Epidermal melanocyte (primary cell): ENCODE data around the gene OVOL3.
"Not testable (repeated sequence)": the region's sequence is repeated elsewhere in the genome, so short reads cannot be mapped to it uniquely, and the experiment has no call there.

ENCODE experiments used
- DNase-seq: peaks from one replicate; pipeline ENCODE4 v3.0.0; 2011; ENCODE audit warnings: low spot score; ENCODE audit not compliant: insufficient read length

OVOL3 gene

DNA sequence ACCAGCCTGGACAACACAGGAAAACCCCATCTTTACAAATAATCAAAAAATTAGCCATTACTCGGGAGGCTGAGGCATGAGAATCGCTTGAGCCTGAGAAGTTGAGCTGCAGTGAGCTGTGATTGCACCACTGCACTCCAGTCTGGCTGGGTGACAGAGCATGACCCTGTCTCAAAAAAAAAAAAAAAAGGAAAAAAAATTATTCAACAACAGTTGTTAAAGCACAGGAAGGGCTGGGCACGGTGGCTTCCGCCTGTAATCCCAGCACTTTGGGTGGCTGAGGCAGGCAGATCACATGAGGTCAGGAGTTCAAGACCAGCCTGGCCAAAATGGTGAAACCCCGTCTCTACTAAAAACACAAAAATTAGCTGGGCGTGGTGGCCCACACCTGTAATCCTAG is 20.3 kb downstream of the OVOL3 start:
- not testable (repeated sequence) for DNase-seq

DNA sequence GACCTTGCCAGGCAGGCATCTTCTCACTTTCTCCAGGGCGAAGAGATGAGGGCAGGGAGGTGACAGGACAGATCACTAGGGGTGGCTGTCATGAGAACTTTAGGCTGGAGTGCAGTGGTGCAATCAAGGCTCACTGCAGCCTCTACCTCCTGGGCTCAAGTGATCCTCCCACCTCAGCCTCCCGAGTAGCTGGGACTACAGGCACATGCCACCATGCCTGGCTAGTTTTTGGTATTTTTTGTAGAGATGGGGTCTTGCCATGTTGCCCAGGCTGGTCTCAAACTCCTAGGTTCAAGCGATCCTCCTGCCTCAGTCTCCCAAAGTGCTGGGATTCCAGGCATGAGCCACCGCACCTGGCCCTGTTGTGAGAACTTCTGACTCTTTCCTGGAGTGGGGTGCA is 23.9 kb downstream of the OVOL3 start:
- not testable (repeated sequence) for DNase-seq

DNA sequence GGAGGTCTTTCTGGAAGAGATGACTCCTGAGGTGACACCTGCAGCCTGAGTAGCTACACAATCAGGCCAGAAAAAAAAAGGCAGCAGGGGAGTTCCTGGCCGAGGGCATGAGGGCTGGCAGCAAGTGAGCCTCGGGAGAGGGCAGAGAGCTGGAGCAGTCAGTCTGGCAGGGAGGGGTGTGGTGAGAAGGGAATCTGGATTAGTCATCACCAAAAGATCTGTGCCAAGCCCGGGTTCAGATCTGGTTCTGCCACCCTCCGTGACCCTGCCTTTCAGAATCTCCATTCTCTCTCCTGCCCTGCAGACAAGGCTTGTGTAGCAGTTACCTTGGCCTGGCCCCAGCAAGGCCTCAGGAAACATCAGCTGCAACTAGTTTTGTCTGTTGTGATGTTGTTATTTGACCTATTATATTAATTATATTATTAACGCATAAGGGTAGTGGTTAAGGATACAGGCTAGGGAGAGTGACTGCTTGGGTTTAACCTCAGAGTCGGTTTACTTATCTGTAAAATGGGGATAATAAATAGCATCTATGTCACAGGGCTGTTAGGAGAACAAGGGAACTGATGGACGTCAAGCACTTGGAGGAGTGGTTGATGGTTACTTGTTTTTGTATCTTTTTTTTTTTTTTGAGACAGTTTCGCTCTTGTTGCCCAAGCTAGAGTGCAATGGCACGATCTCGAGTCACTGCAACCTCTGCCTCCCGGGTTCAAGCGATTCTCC is 26.2 kb downstream of the OVOL3 start:
- DNase-seq: no peak

DNA sequence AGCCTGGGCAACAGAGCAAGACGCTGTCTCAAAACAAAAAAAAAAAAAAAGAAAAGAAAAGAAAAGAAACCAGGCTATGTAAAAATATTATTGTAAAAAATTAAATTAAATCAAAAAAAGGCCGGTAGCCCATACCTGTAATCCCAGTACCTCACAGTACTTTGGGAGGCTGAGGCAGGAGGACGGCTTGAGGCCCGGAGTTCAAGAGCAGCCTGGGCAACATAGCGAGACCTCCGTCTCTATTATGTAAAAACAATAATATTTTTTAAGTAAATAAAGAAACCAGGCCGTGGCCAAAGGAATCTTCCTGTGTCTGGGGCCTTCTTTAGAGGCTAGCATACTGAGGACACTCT is 28.2 kb downstream of the OVOL3 start:
- DNase-seq: no peak

DNA sequence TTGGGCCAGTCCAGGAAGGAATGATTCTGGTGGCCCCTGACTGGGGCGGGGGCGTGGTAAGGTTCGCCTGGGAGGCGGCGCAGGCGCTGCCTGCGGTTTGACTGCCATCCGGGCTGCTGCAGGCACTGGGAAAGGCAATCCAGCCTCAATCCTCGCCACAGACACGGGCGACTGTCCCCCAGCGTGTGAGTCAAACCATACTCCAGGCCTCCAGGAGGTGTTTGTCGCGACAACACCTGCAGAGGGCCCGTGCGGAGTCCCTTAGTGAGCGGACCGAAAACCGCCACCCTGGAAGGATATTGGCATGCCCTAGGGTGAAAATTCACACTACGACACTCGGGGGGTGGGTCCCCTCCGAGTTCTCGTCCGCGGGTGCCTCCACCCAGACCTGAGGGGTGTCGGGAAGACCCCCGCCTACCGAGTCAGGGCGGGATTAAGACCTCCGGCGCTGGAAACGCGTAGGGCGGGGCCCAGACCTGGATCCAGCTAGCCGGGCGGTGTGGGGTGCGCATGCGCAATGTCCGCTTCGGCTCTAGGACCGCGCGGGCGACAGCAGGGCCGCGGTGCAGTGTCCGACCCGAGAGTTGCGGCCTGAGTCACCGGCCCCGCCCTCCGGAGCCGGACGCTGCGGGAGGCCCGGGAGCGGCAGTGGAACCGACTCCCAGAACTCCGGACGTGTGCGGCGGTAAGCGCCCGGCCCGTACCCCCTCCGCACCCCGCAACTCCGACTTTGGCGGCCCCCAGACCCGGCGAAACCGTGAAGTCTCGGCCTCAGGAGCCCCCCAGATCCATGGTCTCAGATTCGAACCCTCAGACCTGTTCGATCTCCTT is 28.7 kb downstream of the OVOL3 start, which contains the start of gene CAPNS1:
Gene CAPNS1, plus strand, starts transcription at position 594 of the 831 bp plus-strand sequence. CDS start 946 bp downstream, outside the sequence.
- DNase-seq: peak; percentile 96

DNA sequence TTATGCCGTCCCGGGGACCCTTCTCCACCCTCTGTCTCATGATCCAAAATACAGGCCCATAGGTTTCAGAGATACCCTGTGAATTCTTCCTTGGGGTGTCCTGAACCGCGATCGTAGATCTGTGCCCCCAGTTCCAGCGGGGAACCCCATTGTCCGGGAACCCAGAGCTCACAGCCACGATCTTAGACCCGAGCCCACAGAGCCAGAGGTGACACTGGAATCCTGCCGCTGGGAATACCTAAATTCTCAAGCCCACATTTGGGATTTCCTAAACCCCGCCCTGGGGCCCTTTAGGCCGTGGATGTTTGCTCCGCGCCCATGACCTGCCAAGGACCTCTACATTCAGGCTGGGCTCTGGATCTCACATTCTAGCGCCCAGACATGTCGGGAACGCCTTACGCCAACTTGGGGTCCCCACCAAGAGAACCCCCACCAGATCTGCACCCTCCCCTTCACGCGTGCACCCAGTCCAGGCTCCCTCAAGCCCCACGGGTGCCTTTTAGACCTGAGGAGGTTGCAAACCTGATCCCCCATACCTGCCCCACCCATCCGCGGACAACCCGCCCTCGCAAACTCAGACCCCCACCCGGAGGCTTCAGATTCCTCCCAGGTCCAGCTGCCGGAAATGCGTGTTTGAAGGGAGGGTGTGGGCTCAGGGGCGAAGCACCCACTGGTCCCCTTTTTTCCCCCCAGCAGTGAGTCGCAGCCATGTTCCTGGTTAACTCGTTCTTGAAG is 29.5 kb downstream of the OVOL3 start:
- peak; percentile 45 for DNase-seq

DNA sequence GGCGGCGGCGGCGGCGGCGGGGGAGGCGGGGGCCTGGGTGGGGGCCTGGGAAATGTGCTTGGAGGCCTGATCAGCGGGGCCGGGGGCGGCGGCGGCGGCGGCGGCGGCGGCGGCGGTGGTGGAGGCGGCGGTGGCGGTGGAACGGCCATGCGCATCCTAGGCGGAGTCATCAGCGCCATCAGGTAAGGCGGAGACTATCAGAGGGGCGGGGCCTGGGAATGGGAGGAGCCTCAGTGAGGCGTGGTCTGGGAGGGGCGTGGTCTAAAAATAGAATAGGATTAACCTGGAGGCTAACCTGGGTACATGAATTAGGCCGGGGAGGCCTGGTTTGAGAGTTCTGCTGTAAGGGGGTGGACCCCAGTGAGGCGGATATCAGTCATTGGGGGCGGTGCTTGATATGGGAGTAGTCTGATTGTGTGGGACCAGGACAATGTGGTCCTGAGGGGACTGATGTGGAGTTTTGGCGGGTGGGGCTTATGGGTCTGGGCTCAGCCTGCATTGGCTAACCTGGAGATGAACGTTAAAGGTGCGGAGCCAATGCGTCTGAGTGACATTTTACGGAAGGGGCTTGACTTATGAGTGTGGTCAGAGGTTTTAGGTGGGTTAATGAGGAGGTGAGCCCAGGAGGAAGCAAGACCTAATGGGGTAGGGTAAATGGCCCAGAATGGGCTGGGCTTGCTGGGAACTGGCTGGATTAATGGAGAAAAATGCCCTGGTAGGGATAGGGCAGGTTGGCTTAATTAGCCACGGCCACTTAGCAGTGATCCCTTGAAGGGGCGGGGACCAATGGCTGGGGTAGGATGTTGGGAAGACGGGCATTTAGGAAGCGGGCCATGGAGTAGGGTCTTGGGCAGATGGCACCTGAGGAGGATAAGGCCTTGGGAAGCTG is 30.3 kb downstream of the OVOL3 start:
- DNase-seq: peak; percentile 97

DNA sequence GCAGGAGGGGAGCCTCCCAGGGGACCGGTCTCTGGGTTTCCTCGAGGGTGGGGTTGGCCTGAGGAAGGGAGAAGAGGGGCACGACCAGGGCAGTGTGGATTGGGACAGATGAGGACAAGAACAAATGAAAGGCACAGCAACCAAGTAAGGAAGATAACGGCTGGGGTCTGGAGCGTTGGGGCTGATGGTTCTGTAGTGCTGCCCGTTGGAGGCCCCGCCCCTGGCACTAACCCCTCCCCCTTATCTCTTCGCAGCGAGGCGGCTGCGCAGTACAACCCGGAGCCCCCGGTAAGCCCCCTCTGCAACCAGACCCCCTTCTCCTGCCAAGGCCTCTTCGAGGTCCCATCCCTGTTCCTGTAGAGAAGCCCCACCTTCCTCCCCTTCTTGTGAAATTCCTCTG is 31.1 kb downstream of the OVOL3 start:
- no peak for DNase-seq

DNA sequence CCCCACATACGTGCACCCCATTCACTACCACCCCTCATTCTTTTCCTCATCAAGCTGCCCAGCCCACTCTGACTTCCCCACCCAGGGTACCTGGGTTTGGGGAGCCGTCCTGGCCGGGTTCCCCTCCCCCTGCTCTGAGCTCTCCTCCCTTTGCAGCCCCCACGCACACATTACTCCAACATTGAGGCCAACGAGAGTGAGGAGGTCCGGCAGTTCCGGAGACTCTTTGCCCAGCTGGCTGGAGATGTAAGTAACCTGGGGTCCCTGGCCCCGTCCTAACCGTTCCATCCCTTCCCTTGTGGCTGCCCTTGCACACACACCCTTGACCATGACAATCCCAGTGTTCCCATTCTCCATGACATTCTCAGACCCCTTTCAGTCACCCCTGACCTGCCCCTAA is 31.6 kb downstream of the OVOL3 start:
- no peak for DNase-seq

DNA sequence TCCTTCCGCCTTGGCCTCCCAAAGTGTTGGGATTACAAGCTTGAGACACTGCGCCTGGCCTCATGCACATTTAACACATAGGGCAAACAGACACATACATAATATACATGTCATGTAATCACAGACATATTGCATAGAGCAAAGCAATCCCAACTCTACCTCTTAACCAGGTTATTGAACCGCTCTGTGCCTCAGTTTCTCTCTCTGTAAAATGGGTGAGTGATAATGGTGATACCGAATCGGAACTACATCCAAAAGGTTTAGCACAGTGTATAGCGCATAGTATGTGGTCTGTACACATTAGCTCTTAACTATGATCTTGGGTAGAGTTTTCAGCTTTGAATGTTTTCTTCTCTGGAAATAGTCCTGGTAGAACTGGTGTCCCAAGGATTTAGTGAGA is 33.7 kb downstream of the OVOL3 start:
- no peak for DNase-seq

DNA sequence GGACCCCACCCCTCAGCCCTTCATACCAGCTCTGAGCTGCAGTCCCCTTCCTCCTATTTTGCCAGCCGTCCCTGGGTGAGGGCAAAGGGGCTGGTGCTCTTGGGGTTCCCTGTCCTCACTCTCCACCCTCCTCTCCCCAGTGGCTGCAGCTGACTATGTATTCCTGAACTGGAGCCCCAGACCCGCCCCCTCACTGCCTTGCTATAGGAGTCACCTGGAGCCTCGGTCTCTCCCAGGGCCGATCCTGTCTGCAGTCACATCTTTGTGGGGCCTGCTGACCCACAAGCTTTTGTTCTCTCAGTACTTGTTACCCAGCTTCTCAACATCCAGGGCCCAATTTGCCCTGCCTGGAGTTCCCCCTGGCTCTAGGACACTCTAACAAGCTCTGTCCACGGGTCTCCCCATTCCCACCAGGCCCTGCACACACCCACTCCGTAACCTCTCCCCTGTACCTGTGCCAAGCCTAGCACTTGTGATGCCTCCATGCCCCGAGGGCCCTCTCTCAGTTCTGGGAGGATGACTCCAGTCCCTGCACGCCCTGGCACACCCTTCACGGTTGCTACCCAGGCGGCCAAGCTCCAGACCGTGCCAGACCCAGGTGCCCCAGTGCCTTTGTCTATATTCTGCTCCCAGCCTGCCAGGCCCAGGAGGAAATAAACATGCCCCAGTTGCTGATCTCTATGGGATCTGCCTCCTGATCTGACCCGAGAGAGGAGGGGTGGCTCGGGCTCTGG is 38.9 kb downstream of the OVOL3 start:
- DNase-seq: no peak

DNA sequence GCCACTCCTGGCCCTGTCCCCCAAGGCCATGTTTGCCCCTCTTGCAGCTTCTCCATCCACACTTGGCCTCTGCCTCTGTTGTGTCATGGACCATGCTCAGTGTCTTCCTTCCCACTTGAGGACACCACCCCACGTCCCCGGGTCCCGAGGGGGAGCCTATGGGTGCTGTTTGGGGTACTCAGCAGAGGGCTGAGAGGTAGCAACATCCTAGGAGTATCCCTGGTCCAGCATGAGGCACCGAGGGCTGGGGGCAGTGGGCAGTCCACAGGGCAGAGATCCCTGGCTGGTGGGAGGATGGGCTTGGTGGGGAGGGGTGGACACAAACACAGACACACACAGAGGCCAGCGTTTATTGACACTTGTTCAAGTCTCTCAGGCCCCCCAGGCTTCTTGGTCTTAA is 39.6 kb downstream of the OVOL3 start:
- no peak for DNase-seq

DNA sequence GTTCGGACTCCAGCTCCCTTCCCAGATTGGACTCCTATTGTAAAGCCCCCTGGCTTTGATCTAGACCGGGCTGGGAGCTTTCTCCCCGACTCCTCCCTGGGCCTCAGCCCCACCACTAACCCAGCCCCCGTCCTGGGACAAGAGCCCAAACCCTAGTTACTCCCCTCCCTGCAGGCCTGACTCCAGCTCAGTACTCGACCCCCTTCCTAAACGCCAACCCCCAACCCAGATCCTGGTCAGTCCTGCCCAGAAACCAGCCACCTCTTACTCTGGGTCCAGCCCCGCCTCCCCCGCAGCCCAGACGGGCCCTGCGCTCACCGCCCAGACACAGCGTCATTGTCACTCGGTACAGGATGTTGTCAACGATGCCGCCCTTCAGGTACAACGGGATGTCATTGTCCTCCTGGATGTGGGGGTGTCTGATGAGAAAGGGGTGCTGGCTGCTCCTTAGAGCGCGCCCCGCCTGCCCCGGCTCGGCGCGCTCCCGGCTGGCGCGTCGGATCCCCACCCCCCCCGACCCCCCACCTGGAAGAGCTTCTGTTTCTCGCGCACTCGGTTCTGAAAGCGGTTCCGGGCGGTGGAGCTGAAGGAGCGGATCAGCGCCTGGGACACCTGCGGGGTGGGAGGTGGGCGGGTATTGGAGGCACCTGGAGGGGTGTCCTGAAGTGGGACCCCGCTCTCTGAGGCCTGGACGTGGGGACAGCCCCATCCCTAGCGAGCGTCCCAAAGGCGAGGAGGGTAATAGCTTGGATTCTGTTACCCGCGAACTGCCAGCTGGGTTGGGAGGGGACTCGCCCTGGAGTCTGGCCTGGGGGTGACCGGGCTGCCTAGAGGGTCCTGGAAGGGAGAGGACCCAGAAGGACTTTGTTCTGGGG is 40.4 kb downstream of the OVOL3 start:
- DNase-seq: no peak

DNA sequence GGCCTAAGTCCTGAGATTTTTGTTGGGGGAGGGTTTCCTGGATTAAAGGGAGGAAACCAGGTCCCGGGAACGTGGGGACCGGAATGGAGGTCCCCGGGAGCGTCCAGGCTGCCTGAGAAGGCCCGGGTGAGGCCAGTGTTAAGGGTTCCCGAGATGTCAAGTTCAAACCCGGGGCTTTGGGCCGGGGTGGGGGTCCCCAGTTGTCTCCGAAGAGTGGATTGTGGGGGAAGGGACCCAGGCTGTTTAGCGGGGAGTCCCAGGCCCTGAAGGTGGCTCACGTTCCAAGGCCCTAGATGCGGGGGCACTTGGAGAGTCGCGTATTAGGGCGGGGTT is 41.0 kb downstream of the OVOL3 start:
- DNase-seq: no peak

DNA sequence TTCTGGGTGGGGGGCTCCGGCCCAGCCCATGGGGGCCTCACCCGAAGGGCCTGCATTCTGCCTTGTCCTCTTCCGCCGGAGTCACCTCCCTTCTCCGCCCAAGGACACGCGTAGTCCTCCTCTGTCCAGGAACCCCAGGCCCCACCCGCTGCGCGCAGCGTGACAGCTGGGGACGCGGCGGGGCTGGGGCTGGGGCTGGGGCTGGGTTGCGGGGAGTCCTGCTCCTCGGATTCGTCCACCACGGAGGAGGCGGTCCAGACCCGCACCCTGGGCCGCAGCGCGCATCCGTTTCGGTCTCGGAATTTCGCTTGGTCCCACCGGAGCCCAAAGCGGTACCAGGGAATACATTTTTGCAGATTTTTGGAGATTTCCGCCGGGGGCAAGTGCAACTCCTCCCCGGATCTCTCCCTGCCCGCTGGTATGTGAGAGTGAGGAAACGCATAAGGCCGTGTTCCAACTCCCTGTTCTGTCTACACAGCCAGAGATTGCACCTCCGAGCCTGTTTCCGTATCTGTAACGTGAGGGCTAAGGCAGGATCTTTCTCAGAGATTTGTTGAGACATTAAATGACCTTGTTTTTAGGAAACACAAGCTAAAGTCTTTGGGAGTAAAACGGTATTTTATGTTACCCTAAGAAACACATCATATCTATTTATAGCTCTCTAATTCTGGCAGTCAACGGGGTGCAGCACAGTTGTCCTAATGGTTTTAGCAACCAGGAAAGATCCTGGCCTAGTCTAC is 41.6 kb downstream of the OVOL3 start, which contains the start of gene COX7A1:
Gene COX7A1, minus strand, starts transcription at position 96 of the 740 bp plus-strand sequence. Its CDS starts 40 bp downstream, at position 56.
- DNase-seq: peak; percentile 62

DNA sequence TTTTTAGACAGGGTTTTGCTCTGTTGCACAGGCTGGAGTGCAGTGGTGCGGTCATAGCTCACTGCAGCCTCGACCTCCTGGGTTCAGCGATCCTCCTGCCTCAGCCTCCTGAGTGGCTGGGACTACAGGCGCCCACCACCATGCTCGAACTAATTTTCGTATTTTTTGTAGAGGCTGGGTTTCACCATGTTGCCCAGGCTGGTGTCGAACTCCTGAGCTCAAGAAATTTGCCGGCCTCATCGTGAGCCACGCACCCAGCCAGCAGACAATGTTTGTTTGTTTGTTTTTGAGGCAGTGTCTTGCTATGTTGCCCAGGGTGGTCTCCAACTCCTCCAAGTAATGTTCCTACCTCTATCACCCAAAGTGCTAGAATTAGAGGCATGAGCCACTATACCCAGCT is 42.2 kb downstream of the OVOL3 start:
- DNase-seq: no peak

DNA sequence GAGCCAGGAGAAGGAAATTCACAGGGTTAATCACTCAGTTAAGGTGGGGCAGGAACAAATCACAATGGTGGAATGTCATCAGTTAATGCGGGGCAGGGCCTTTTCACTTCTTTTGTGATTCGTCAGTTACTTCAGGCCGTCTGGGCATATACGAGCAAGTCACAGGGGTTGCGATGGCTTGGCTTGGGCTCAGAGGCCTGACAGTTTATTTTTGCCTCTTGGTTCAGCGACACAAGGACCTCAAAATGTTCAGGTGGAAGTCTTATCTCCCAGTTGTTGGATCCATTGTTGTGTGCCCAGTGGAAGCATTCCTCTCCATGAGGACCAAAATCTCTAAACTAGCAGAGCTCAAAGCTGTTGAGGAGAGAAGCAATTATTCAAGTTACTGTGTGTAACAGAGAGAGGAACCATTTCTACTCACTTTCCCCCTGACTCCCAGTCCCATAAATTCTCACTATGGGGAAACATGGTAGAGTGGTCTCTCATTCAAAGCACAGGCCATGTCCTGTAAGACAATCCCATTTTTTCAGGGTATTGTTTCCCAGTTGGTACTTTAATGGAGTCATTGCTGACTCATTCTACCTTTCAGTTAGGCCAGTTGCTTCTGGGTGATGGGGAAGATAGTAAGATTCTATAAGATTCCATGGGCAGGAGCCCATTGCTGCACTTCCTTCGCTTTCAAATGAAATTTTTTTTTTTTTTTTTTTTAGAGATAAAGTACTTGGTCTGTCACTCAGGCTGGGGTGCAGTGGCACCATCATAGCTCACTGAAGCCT is 50.1 kb downstream of the OVOL3 start:
- DNase-seq: no peak
